ENCODE data around the gene ADCY9.
"Not testable (repeated sequence)": the region's sequence is repeated elsewhere in the genome, so short reads cannot be mapped to it uniquely, and the experiment has no call there.

DNA sequence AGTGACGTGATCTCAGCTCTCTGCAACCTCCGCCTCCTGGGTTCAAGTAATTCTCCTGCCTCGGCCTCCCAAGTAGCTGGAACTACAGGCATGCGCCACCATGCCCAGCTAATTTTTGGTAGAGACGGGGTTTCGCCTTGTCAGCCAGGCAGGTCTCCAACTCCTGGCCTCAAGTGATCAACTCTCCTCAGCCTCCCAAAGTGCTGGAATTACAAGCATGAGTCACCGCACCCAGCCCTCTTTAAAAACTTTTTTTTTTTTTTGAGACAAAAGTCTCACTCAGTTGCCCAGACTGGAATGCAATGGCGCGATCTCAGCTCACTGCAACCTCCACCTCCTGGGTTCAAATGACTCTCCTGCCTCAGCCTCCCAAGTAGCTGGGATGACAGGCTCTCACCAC lies 43.1 kb downstream of the ADCY9 start:
- TF ChIP-seq, protein P1, sequence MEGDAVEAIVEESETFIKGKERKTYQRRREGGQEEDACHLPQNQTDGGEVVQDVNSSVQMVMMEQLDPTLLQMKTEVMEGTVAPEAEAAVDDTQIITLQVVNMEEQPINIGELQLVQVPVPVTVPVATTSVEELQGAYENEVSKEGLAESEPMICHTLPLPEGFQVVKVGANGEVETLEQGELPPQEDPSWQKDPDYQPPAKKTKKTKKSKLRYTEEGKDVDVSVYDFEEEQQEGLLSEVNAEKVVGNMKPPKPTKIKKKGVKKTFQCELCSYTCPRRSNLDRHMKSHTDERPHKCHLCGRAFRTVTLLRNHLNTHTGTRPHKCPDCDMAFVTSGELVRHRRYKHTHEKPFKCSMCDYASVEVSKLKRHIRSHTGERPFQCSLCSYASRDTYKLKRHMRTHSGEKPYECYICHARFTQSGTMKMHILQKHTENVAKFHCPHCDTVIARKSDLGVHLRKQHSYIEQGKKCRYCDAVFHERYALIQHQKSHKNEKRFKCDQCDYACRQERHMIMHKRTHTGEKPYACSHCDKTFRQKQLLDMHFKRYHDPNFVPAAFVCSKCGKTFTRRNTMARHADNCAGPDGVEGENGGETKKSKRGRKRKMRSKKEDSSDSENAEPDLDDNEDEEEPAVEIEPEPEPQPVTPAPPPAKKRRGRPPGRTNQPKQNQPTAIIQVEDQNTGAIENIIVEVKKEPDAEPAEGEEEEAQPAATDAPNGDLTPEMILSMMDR (IDR thresholded peaks at IDR 0.05): not testable (repeated sequence)
- TF ChIP-seq EZH2 (IDR thresholded peaks at IDR 0.05; ENCODE audit: borderline replicate concordance, insufficient read depth, low read depth, low read length, poor library complexity, severe bottlenecking): not testable (repeated sequence)

Data from B cell (primary cell).